IMR-90 (cell line): ENCODE measurements around the gene OR2L2.

ENCODE experiments used
- BHLHE40 ChIP-seq: fragments of 150-350 bp; IDR thresholded peaks from 2 replicates; pipeline ENCODE4 v1.6.1; 2016; ENCODE audit warnings: mild to moderate bottlenecking, low read depth, low read length
- CEBPB ChIP-seq: IDR thresholded peaks from 2 replicates; pipeline ENCODE4 v1.6.1; 2012; ENCODE audit warnings: low read depth, low read length, improper control_type of control experiment
- CHD1 ChIP-seq: IDR thresholded peaks from 2 replicates; pipeline ENCODE4 v1.6.1; 2012; ENCODE audit warnings: low read depth, low read length, improper control_type of control experiment
- CTCF ChIP-seq: conservative IDR thresholded peaks from 2 replicates; pipeline ENCODE4 v1.5.1; 2012; ENCODE audit warnings: mild to moderate bottlenecking, low read depth, low read length, improper control_type of control experiment
- MAFK ChIP-seq: IDR thresholded peaks from 2 replicates; pipeline ENCODE4 v1.6.1; 2012; ENCODE audit warnings: low read depth, low read length, improper control_type of control experiment
- MXI1 ChIP-seq: IDR thresholded peaks from 2 replicates; pipeline ENCODE4 v1.6.1; 2012; ENCODE audit warnings: low read depth, mild to moderate bottlenecking, low read length, moderate library complexity, borderline replicate concordance
- POLR2A ChIP-seq: IDR thresholded peaks from 2 replicates; pipeline ENCODE4 v1.6.1; 2012; ENCODE audit warnings: mild to moderate bottlenecking, low read depth, low read length
- RCOR1 ChIP-seq: IDR thresholded peaks from 2 replicates; pipeline ENCODE4 v1.6.1; 2012; ENCODE audit warnings: mild to moderate bottlenecking, low read length, improper control_type of control experiment; ENCODE audit not compliant: insufficient replicate concordance
- RFX5 ChIP-seq: IDR thresholded peaks from 2 replicates; pipeline ENCODE4 v1.8.0; 2012; ENCODE audit warnings: low read depth, mild to moderate bottlenecking, low read length, moderate library complexity
- SMC3 ChIP-seq: fragments of 150-350 bp; IDR thresholded peaks from 2 replicates; pipeline ENCODE4 v1.6.1; 2016; ENCODE audit warnings: low read depth, mild to moderate bottlenecking, antibody characterized with exemption, low read length, moderate library complexity
- USF2 ChIP-seq: fragments of 150-350 bp; IDR thresholded peaks from 2 replicates; pipeline ENCODE4 v1.6.1; 2017; ENCODE audit warnings: mild to moderate bottlenecking, antibody characterized with exemption, low read length, low read depth

GRCh38 chr1:248046536-248046935 lies 16.7 kb downstream of the OR2L2 start, which contains the start of gene OR2L3:
- no peak for TF ChIP-seq CTCF
- no peak for TF ChIP-seq POLR2A
- no peak for TF ChIP-seq RFX5
- no peak for TF ChIP-seq BHLHE40
- no peak for TF ChIP-seq SMC3
- no peak for TF ChIP-seq CEBPB
- TF ChIP-seq USF2: no peak
- no peak for TF ChIP-seq MXI1
- no peak for TF ChIP-seq RCOR1
- no peak for TF ChIP-seq MAFK
- no peak for TF ChIP-seq CHD1
